ENCODE results near the gene NHSL2. TPM values are rescaled to one million over a fixed set of nuclear protein-coding genes. Genes with fewer than 3 reads are reported as not detected.
"Not testable (repeated sequence)": the region's sequence is repeated elsewhere in the genome, so short reads cannot be mapped to it uniquely, and the experiment has no call there.

The NHSL2 gene
- total and polyA plus RNA-seq, 8 donors: 0.59 to 3.9 (median 0.95) TPM

- no peaks in the 10 kb centered on the region for H3K36me3 ChIP-seq
- 83 to 86% methylated on average over 52 to 53 of the region's 53 CpGs for WGBS, 2 donors
- intact Hi-C loops (cut with DNase I): no loop called here
- H3K4me3 ChIP-seq: no peak overlapping the region
- no peak for TF ChIP-seq CTCF (IDR thresholded peaks at IDR 0.05)
- no peak for ATAC-seq
- no peaks in the 10 kb centered on the region for H3K4me1 ChIP-seq
- no peak overlapping the region for H3K27ac ChIP-seq
- FAIRE-seq: no peak
- no peaks in the 10 kb centered on the region for H3K27me3 ChIP-seq
- H3K9me3 ChIP-seq: no peaks in the 10 kb centered on the region
- DNase-seq: peak in 2 of 6 donors; percentile 59 to 70
Observed at GRCh38 chrX:71872542-71873458, 37.8 kb upstream of the NHSL2 start.

DNA sequence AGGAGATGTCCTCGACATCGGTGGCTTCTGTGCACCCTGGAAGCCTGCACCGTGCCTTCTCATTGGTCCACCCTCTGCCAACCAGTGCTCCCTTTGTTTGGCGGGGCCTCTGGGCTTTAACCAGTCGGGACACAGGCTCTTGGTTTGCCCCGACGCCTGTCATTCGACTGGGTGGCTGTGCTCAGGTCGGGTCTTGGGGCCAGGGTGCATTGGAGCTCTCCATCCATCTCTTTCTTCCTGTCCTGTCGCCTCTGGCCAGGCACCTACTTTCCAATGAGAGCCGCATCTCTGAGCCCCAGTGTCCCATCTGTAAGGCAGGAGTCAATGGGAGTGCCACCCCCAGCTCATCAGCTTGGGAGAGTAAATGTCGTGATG is 37.2 kb upstream of the NHSL2 start:
- Histone ChIP-seq H3K36me3 (no peaks in the 10 kb centered on the region), H3K27ac (no peak overlapping the region), H3K9me3 (no peaks in the 10 kb centered on the region), H3K4me1 (no peaks in the 10 kb centered on the region), H3K27me3 (no peaks in the 10 kb centered on the region), H3K4me3 (no peak overlapping the region)
- ATAC-seq (no peak), DNase-seq (peak in 1 of 6 donors; percentile 46), FAIRE-seq (no peak)
- no peak for TF ChIP-seq CTCF (IDR thresholded peaks at IDR 0.05)
- 73 to 83% methylated on average over 12 of the region's 12 CpGs for WGBS, 2 donors
- intact Hi-C loops (cut with DNase I): no loop called here

- H3K4me1 ChIP-seq; H3K36me3 ChIP-seq; intact Hi-C loops (cut with DNase I); H3K4me3 ChIP-seq; ATAC-seq; H3K27ac ChIP-seq; H3K9me3 ChIP-seq; FAIRE-seq: not testable (repeated sequence)
- H3K27me3 ChIP-seq: peaks cover 0 to 10% (median 0%) of the 10 kb centered on the region in 4 donors
- DNase-seq: peak in 2 of 6 donors; percentile 38 to 45
- WGBS, 2 donors: 93 to 98% methylated on average over 23 to 28 of the region's 32 CpGs
Observed at GRCh38 chrX:71876841-71877240, 33.8 kb upstream of the NHSL2 start.

- WGBS, 2 donors: 69 to 71% methylated on average over 3 of the region's 3 CpGs
- H3K9me3 ChIP-seq: no peaks in the 10 kb centered on the region
- H3K27me3 ChIP-seq: peaks cover 0 to 4% (median 0%) of the 10 kb centered on the region in 4 donors
- ATAC-seq (no peak), DNase-seq (no peak), FAIRE-seq (peak; percentile 84)
- TF ChIP-seq CTCF (IDR thresholded peaks at IDR 0.05): no peak
- no peaks in the 10 kb centered on the region for H3K4me1 ChIP-seq
- H3K36me3 ChIP-seq: no peaks in the 10 kb centered on the region
- H3K27ac ChIP-seq: no peak overlapping the region
- no peak overlapping the region for H3K4me3 ChIP-seq
- intact Hi-C loops (cut with DNase I): no loop called here
Observed at GRCh38 chrX:71885099-71885498, 25.5 kb upstream of the NHSL2 start.

DNA sequence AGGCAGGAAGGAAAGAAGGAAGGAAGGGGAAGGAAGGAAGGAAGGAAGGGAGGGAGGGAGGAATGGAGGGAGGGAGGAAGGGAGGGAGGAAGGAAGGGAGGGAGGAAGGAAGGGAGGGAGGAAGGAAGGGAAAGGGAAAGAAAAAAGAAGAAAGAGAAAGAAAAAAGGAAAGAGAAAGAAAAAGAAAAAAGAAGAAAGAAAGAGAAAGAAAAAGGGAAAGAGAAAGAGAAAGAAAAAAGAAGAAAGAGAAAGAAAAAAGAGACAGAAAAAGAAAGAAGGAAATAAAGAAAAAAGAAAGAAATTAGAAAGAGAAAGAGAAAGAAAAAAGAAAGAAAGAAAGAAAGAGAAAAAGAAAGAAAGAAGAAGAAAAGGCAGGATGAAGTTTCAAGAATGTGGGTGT is 15.0 kb upstream of the NHSL2 start:
- no peak for FAIRE-seq
- no peak for ATAC-seq
- no peaks in the 10 kb centered on the region for H3K36me3 ChIP-seq
- H3K4me1 ChIP-seq: no peaks in the 10 kb centered on the region
- peaks cover 0 to 8% (median 0%) of the 10 kb centered on the region in 4 donors for H3K27me3 ChIP-seq
- H3K27ac ChIP-seq: no peak overlapping the region
- intact Hi-C loops (cut with DNase I): no loop called here
- H3K9me3 ChIP-seq: no peaks in the 10 kb centered on the region
- no peak for TF ChIP-seq CTCF (IDR thresholded peaks at IDR 0.05)
- no peak for DNase-seq
- no peak overlapping the region for H3K4me3 ChIP-seq

Data from pancreas (tissue), 10 donors.